ENCODE results near the gene MCTP2. TPM values are rescaled to one million over a fixed set of nuclear protein-coding genes. Genes with fewer than 3 reads are reported as not detected.

The MCTP2 gene
- total and polyA plus RNA-seq, 2 of the 13 experiments (the other 11 are each of a cell fraction or from before 2014, with no cell fraction given) = 5.1 to 8.6 TPM

DNA sequence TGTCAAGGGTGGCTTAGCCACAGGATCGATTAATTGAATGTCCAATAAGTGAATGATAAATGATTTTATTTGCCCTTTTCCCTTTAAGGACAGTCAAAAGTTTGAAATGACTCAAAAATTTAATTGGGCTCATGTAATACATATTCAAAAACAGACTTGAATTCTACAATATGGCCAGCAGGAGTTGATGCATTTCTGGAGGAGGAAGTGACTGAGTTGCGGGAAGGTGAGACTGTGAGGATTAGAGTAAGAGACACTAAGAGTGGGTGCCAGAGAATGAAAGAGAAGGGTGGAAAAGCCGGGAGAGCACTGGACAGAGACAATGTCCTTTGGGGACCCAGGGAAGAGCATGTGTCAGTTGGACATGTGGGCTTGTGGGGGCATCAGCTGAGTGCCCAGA lies 83.3 kb downstream of the MCTP2 start:
- Histone ChIP-seq H3K27me3 (ENCODE audit: control insufficient read depth in 1 of 2, insufficient read depth in 2 of 2, low read length in 2 of 2) (no peaks in the 10 kb centered on the region; a peak in 1 of 5 replicates), H2AFZ (ENCODE audit: low read length) (no peak overlapping the region), H3K4me1 (ENCODE audit: insufficient read depth, low read length) (no peaks in the 10 kb centered on the region), H3K4me3 (replicated peaks in 1 of 3; ENCODE audit: insufficient read depth in 1 of 3, low read depth in 2 of 3, low read length in 3 of 3) (no peak overlapping the region), H4K20me1 (ENCODE audit: insufficient read depth, low read length) (no peaks in the 10 kb centered on the region), H3K36me3 (replicated peaks in 1 of 2; ENCODE audit: control insufficient read depth in 1 of 2, insufficient read depth in 2 of 2, low read length in 2 of 2) (peaks cover 0 to 3% of the 10 kb centered on the region in 2 experiments; a peak in 1 of 5 replicates), H3K27ac (ENCODE audit: extremely low read length, insufficient read depth, low read length) (no peak overlapping the region), H3K4me2 (ENCODE audit: low read depth, low read length) (no peak overlapping the region), H3K9ac (ENCODE audit: insufficient read depth, low read depth, low read length) (no peak overlapping the region), H3K9me3 (ENCODE audit: low read length) (no peaks in the 10 kb centered on the region), H3K79me2 (ENCODE audit: insufficient read depth, low read length) (no peaks in the 10 kb centered on the region)
- in situ Hi-C loops (cut with HindIII; ENCODE audit: extremely low pct_ligation_motif_present, low pct_unique_long_range_greater_than_20kb) = no loop called here
- TF ChIP-seq SMAD9 (CRISPR knock-in tag; IDR thresholded peaks at IDR 0.05) (no peak), KLF15 (CRISPR knock-in tag; IDR thresholded peaks at IDR 0.05; ENCODE audit: borderline replicate concordance) (no peak), ZNF33A (CRISPR knock-in tag; IDR thresholded peaks at IDR 0.05; ENCODE audit: borderline replicate concordance) (no peak), KDM4B (CRISPR knock-in tag; IDR thresholded peaks at IDR 0.05) (no peak), TAF15 (IDR thresholded peaks at IDR 0.05; ENCODE audit: low read depth, low read length, poor library complexity, severe bottlenecking) (no peak), HNRNPLL (IDR thresholded peaks at IDR 0.05; ENCODE audit: low read depth, low read length, poor library complexity, severe bottlenecking) (no peak), REL (CRISPR knock-in tag; conservative IDR thresholded peaks at IDR 0.05) (no peak), ZNF577 (CRISPR knock-in tag; IDR thresholded peaks at IDR 0.05; ENCODE audit: borderline replicate concordance, low read depth) (no peak), ZNF263 (CRISPR knock-in tag; IDR thresholded peaks at IDR 0.05) (no peak), SMAD1 (CRISPR knock-in tag; IDR thresholded peaks at IDR 0.05; ENCODE audit: borderline replicate concordance, low read depth) (no peak)
- TF ChIP-seq, protein P1, sequence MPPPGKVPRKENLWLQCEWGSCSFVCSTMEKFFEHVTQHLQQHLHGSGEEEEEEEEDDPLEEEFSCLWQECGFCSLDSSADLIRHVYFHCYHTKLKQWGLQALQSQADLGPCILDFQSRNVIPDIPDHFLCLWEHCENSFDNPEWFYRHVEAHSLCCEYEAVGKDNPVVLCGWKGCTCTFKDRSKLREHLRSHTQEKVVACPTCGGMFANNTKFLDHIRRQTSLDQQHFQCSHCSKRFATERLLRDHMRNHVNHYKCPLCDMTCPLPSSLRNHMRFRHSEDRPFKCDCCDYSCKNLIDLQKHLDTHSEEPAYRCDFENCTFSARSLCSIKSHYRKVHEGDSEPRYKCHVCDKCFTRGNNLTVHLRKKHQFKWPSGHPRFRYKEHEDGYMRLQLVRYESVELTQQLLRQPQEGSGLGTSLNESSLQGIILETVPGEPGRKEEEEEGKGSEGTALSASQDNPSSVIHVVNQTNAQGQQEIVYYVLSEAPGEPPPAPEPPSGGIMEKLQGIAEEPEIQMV (CRISPR knock-in tag; IDR thresholded peaks at IDR 0.05; ENCODE audit: low read depth) = no peak
- TF ChIP-seq, protein P2, sequence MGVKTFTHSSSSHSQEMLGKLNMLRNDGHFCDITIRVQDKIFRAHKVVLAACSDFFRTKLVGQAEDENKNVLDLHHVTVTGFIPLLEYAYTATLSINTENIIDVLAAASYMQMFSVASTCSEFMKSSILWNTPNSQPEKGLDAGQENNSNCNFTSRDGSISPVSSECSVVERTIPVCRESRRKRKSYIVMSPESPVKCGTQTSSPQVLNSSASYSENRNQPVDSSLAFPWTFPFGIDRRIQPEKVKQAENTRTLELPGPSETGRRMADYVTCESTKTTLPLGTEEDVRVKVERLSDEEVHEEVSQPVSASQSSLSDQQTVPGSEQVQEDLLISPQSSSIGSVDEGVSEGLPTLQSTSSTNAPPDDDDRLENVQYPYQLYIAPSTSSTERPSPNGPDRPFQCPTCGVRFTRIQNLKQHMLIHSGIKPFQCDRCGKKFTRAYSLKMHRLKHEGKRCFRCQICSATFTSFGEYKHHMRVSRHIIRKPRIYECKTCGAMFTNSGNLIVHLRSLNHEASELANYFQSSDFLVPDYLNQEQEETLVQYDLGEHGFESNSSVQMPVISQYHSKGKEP (CRISPR knock-in tag; IDR thresholded peaks at IDR 0.05) = no peak
- TF ChIP-seq, protein P3, sequence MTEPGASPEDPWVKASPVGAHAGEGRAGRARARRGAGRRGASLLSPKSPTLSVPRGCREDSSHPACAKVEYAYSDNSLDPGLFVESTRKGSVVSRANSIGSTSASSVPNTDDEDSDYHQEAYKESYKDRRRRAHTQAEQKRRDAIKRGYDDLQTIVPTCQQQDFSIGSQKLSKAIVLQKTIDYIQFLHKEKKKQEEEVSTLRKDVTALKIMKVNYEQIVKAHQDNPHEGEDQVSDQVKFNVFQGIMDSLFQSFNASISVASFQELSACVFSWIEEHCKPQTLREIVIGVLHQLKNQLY (CRISPR knock-in tag; IDR thresholded peaks at IDR 0.05) = no peak
- no peak for FAIRE-seq
- intact Hi-C loops (cut with micrococcal nuclease; ENCODE audit: unreplicated experiment) = no loop called here
- ChIA-PET POLR2A (no interaction called here), CTCF (ENCODE audit: low intra/inter-chr PET ratio, low total read pairs) (no interaction called here)
- 72% methylated on average over 3 of the region's 3 CpGs for WGBS (ENCODE audit: low lambda C conversion rate)
- BruUV-seq (replicated peaks) = no TSS peak
- ATAC-seq = no peak
- no peak for DNase-seq (ENCODE audit: low spot score)

All from HepG2 (cell line).